ENCODE results near the gene ALPL.
"Not testable (repeated sequence)": the region's sequence is repeated elsewhere in the genome, so short reads cannot be mapped to it uniquely, and the experiment has no call there.

Gene ALPL

GRCh38 chr1:21509351-21510112 lies at the start of gene ALPL:
ALPL (plus strand) TSS chr1:21509423; CDS start chr1:21554082, 44,659 bp downstream.
- DNase-seq = no peak

GRCh38 chr1:21465127-21465526 lies 44.1 kb upstream of the ALPL start:
- DNase-seq = not testable (repeated sequence)

GRCh38 chr1:21467946-21468345 lies 41.3 kb upstream of the ALPL start:
- not testable (repeated sequence) for DNase-seq

- no peak for DNase-seq
Observed at GRCh38 chr1:21468599-21468998, 40.6 kb upstream of the ALPL start.

GRCh38 chr1:21469581-21469980 lies 39.6 kb upstream of the ALPL start:
- no peak for DNase-seq

GRCh38 chr1:21472861-21473260 lies 36.4 kb upstream of the ALPL start:
- DNase-seq = no peak

GRCh38 chr1:21478356-21478755 lies 30.9 kb upstream of the ALPL start:
- no peak for DNase-seq

- DNase-seq = not testable (repeated sequence)
Observed at GRCh38 chr1:21483881-21484280, 25.3 kb upstream of the ALPL start.

GRCh38 chr1:21489146-21489545 lies 20.1 kb upstream of the ALPL start:
- DNase-seq = no peak

- DNase-seq = peak; percentile 34
Observed at GRCh38 chr1:21490774-21491487, 18.3 kb upstream of the ALPL start.

GRCh38 chr1:21491488-21492355 lies 17.5 kb upstream of the ALPL start:
- peak; percentile 93 for DNase-seq

GRCh38 chr1:21492356-21492625 lies 16.9 kb upstream of the ALPL start:
- peak; percentile 76 for DNase-seq

- no peak for DNase-seq
Observed at GRCh38 chr1:21494196-21494595, 15.0 kb upstream of the ALPL start.

- DNase-seq = no peak
Observed at GRCh38 chr1:21495225-21495820, 13.9 kb upstream of the ALPL start.

- no peak for DNase-seq
Observed at GRCh38 chr1:21496063-21496462, 13.2 kb upstream of the ALPL start.

GRCh38 chr1:21496886-21497285 lies 12.3 kb upstream of the ALPL start:
- no peak for DNase-seq

- peak; percentile 8 for DNase-seq
Observed at GRCh38 chr1:21497466-21498061, 11.7 kb upstream of the ALPL start.

GRCh38 chr1:21499283-21499950 lies 9.8 kb upstream of the ALPL start:
- no peak for DNase-seq

GRCh38 chr1:21503706-21504377 lies 5.4 kb upstream of the ALPL start:
- DNase-seq = no peak

GRCh38 chr1:21506804-21507203 lies 2.4 kb upstream of the ALPL start:
- no peak for DNase-seq

- no peak for DNase-seq
Observed at GRCh38 chr1:21507511-21508270, 1.5 kb upstream of the ALPL start.
